HEK293 (cell line): ENCODE measurements around the gene COL6A1.

Experiments used
- CTCF ChIA-PET: fragments of 350-600 bp; formaldehyde crosslinking; extraction: SDS; loops from one replicate; lab custom pipeline; 2021; ENCODE audit warnings: antibody characterized with exemption; lab: Yijun Ruan, JAX
- POLR2A ChIA-PET: fragments of 300-600 bp; formaldehyde crosslinking; extraction: SDS; loops from one replicate; lab custom pipeline; 2020; ENCODE audit warnings: antibody characterized with exemption, inconsistent platforms; lab: Yijun Ruan, JAX
- H3K27ac ChIP-seq: fragments of 200-500 bp; sonication (Bioruptor generic); 2 replicates; pipeline ENCODE4 v1.5.1; 2014; ENCODE audit warnings: low read depth, low read length, control low read depth, inconsistent platforms; ENCODE audit errors: extremely low read depth
- H3K36me3 ChIP-seq, 2 experiments: fragments of 200-500 bp in 1 of 2; sonication (Bioruptor generic) in 1 of 2; 1 replicate in 1 of 2; 2 replicates in 1 of 2; pipeline ENCODE4 v1.5.1; 2014 to 2017; ENCODE audit warnings: inconsistent platforms in 2 of 2, low read length in 2 of 2; ENCODE audit not compliant: control insufficient read depth in 2 of 2, insufficient read depth in 1 of 2
- H3K4me1 ChIP-seq: fragments of 200-500 bp; sonication (Bioruptor generic); 2 replicates; pipeline ENCODE4 v1.5.1; 2014; ENCODE audit warnings: mild to moderate bottlenecking, low read length, inconsistent platforms; ENCODE audit not compliant: control insufficient read depth, insufficient read depth
- H3K4me3 ChIP-seq: 2 replicates; pipeline ENCODE4 v1.5.1; 2011; ENCODE audit warnings: low read depth, mild to moderate bottlenecking, control low read depth, low read length, moderate library complexity
- H3K9me3 ChIP-seq: fragments of 200-500 bp; sonication (Bioruptor generic); 2 replicates; pipeline ENCODE4 v1.5.1; 2014; ENCODE audit warnings: low read depth, low read length, inconsistent platforms; ENCODE audit not compliant: control insufficient read depth, insufficient read depth
- BCL11B ChIP-seq: fragments of 450-650 bp; formaldehyde crosslinking; IDR thresholded peaks from 2 replicates; pipeline ENCODE4 v1.5.1; 2016; ENCODE audit warnings: low read depth, missing biosample characterization, missing genetic modification characterization
- GLIS1 ChIP-seq: fragments of 450-650 bp; formaldehyde crosslinking; IDR thresholded peaks from 2 replicates; pipeline ENCODE4 v1.5.1; 2016; ENCODE audit warnings: missing biosample characterization, missing genetic modification characterization
- GLIS2 ChIP-seq: fragments of 450-650 bp; formaldehyde crosslinking; IDR thresholded peaks from 2 replicates; pipeline ENCODE4 v1.5.1; 2016; ENCODE audit warnings: missing biosample characterization, missing genetic modification characterization
- YY1 ChIP-seq: fragments of 450-650 bp; formaldehyde crosslinking; IDR thresholded peaks from 2 replicates; pipeline ENCODE4 v1.5.1; 2018; ENCODE audit warnings: missing biosample characterization, missing genetic modification characterization
- ZFHX2 ChIP-seq: fragments of 450-650 bp; formaldehyde crosslinking; conservative IDR thresholded peaks from 2 replicates; pipeline ENCODE4 v1.5.1; 2016; ENCODE audit warnings: missing biosample characterization, missing genetic modification characterization
- ZFP3 ChIP-seq: fragments of 450-650 bp; formaldehyde crosslinking; IDR thresholded peaks from 2 replicates; pipeline ENCODE4 v1.5.1; 2016; ENCODE audit warnings: low read depth, missing biosample characterization, missing genetic modification characterization
- ZNF155 ChIP-seq: fragments of 450-650 bp; formaldehyde crosslinking; IDR thresholded peaks from 2 replicates; pipeline ENCODE4 v1.5.1; 2016; ENCODE audit warnings: missing biosample characterization, missing genetic modification characterization
- ZNF169 ChIP-seq: fragments of 450-650 bp; formaldehyde crosslinking; IDR thresholded peaks from 2 replicates; pipeline ENCODE4 v1.5.1; 2016; ENCODE audit warnings: missing biosample characterization, missing genetic modification characterization
- ZNF610 ChIP-seq: fragments of 450-650 bp; formaldehyde crosslinking; IDR thresholded peaks from 2 replicates; pipeline ENCODE4 v1.5.1; 2016; ENCODE audit warnings: missing biosample characterization, missing genetic modification characterization, borderline replicate concordance
- ZNF626 ChIP-seq: fragments of 450-650 bp; sonication (Bioruptor Pico); formaldehyde crosslinking; IDR thresholded peaks from 2 replicates; pipeline ENCODE4 v1.5.1; 2018; ENCODE audit warnings: missing biosample characterization, missing genetic modification characterization, inconsistent platforms
- ZNF664 ChIP-seq: fragments of 450-650 bp; formaldehyde crosslinking; IDR thresholded peaks from 2 replicates; pipeline ENCODE4 v1.5.1; 2016; ENCODE audit warnings: missing biosample characterization, missing genetic modification characterization
- ZNF747 ChIP-seq: fragments of 450-650 bp; formaldehyde crosslinking; IDR thresholded peaks from 2 replicates; pipeline ENCODE4 v1.5.1; 2016; ENCODE audit warnings: missing biosample characterization, missing genetic modification characterization
- TF ChIP-seq, protein P1 (sequence below): fragments of 450-650 bp; formaldehyde crosslinking; IDR thresholded peaks from 2 replicates; pipeline ENCODE4 v1.5.1; 2017; ENCODE audit warnings: missing biosample characterization, mild to moderate bottlenecking, missing genetic modification characterization, moderate library complexity
- TF ChIP-seq, protein P2 (sequence below): sonication (generic); formaldehyde crosslinking; IDR thresholded peaks from 2 replicates; pipeline ENCODE4 v1.8.1; 2022; ENCODE audit warnings: mild to moderate bottlenecking, moderate library complexity, missing genetic modification reagents
- TF ChIP-seq, protein P3 (sequence below): fragments of 450-650 bp; IDR thresholded peaks from 2 replicates; pipeline ENCODE4 v1.5.1; 2018; ENCODE audit warnings: missing biosample characterization, mild to moderate bottlenecking, missing genetic modification characterization
- TF ChIP-seq, protein P4 (sequence below): fragments of 450-650 bp; formaldehyde crosslinking; IDR thresholded peaks from 2 replicates; pipeline ENCODE4 v1.5.1; 2016; ENCODE audit warnings: missing biosample characterization, missing genetic modification characterization, borderline replicate concordance
- TF ChIP-seq, protein P5 (sequence below): fragments of 450-650 bp; formaldehyde crosslinking; IDR thresholded peaks from 2 replicates; pipeline ENCODE4 v1.5.1; 2016; ENCODE audit warnings: missing biosample characterization, missing genetic modification characterization
- TF ChIP-seq, protein P6 (sequence below): fragments of 450-650 bp; formaldehyde crosslinking; IDR thresholded peaks from 2 replicates; pipeline ENCODE4 v1.5.1; 2016; ENCODE audit warnings: missing biosample characterization, missing genetic modification characterization

COL6A1 gene

DNA sequence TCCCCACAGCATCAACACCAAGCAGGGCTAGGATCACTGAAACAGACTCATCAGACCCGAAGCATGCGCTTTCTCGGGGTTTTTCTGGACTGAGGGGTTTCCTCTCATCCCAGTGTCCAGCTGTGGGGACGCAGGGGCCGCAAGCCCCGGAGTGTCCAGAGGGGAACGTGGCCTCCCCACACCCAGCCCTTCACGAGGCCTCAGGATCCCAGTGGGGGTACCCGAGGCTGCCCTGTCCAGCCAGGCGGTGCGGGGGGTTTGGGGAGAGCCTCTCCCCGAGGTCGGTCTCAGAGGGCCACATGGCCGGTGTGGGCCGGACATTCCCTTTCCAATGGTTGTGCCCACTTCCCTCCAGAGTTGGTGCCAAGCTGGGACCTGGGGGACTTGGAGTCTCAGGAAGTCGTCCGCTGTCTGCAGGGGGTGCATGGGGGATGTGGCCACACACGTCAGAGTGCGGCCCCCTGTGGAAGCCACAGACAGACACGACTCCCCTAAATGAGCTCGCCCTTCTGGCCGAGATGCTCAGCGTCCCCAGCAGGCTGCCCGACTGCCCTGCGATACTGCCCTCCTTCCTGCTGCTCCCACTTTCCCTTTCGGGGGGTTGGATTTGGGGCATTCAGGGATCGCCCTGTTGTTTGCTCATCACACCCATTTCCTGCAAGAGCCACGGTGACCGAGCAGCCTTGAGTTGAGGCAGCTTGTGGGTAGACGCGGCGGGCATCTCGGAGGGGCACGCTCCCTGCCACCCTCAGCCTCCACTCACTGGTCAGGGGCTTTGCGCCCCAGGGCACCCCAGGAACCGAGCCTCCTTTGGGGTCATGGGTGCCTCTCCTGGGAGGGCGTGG lies 4.1 kb downstream of the COL6A1 start (continued):
- TF ChIP-seq, protein P1, sequence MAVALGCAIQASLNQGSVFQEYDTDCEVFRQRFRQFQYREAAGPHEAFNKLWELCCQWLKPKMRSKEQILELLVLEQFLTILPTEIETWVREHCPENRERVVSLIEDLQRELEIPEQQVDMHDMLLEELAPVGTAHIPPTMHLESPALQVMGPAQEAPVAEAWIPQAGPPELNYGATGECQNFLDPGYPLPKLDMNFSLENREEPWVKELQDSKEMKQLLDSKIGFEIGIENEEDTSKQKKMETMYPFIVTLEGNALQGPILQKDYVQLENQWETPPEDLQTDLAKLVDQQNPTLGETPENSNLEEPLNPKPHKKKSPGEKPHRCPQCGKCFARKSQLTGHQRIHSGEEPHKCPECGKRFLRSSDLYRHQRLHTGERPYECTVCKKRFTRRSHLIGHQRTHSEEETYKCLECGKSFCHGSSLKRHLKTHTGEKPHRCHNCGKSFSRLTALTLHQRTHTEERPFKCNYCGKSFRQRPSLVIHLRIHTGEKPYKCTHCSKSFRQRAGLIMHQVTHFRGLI: no peak
- TF ChIP-seq YY1 (tag by site-specific recombination): no peak

DNA sequence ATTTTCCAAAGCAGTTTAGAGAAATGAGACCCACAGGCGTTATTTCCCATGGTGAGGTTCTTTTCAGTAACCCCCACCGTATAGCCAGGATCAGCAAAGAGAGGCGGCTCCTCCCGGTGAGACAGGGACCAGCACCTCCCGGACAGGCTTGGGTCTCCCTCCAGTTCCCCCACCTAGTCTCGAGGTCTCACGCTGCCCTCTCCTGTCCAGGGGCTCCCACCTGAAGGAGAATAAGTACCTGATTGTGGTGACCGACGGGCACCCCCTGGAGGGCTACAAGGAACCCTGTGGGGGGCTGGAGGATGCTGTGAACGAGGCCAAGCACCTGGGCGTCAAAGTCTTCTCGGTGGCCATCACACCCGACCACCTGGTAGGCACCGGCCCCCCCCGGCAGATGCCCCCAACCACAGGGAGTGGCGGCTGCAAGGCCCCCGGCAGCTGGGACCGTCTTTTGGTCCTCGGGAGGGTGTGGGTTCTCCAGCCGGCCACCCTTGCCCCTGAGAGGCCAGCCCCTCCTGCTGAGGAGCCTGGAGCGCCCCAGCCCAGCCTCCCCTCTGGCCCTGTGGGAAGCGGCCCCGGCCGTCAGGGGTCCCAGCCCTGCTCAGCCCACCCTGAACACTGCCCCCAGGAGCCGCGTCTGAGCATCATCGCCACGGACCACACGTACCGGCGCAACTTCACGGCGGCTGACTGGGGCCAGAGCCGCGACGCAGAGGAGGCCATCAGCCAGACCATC lies 4.9 kb downstream of the COL6A1 start:
- TF ChIP-seq ZNF155 (tag by site-specific recombination) (no peak), ZNF626 (tag by site-specific recombination) (no peak), ZFHX2 (no peak), GLIS1 (tag by site-specific recombination) (peak; percentile 48; the same call in 1 of the 2 replicates), ZNF747 (tag by site-specific recombination) (no peak), GLIS2 (tag by site-specific recombination) (peak; percentile 22; the same call in 1 of the 2 replicates), ZNF169 (no peak), ZNF664 (tag by site-specific recombination) (no peak)
- TF ChIP-seq, protein P2, sequence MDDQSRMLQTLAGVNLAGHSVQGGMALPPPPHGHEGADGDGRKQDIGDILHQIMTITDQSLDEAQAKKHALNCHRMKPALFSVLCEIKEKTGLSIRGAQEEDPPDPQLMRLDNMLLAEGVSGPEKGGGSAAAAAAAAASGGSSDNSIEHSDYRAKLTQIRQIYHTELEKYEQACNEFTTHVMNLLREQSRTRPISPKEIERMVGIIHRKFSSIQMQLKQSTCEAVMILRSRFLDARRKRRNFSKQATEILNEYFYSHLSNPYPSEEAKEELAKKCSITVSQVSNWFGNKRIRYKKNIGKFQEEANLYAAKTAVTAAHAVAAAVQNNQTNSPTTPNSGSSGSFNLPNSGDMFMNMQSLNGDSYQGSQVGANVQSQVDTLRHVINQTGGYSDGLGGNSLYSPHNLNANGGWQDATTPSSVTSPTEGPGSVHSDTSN (CRISPR knock-in tag): no peak
- TF ChIP-seq, protein P3, sequence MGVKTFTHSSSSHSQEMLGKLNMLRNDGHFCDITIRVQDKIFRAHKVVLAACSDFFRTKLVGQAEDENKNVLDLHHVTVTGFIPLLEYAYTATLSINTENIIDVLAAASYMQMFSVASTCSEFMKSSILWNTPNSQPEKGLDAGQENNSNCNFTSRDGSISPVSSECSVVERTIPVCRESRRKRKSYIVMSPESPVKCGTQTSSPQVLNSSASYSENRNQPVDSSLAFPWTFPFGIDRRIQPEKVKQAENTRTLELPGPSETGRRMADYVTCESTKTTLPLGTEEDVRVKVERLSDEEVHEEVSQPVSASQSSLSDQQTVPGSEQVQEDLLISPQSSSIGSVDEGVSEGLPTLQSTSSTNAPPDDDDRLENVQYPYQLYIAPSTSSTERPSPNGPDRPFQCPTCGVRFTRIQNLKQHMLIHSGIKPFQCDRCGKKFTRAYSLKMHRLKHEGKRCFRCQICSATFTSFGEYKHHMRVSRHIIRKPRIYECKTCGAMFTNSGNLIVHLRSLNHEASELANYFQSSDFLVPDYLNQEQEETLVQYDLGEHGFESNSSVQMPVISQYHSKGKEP (tag by site-specific recombination): no peak
- TF ChIP-seq, protein P4, sequence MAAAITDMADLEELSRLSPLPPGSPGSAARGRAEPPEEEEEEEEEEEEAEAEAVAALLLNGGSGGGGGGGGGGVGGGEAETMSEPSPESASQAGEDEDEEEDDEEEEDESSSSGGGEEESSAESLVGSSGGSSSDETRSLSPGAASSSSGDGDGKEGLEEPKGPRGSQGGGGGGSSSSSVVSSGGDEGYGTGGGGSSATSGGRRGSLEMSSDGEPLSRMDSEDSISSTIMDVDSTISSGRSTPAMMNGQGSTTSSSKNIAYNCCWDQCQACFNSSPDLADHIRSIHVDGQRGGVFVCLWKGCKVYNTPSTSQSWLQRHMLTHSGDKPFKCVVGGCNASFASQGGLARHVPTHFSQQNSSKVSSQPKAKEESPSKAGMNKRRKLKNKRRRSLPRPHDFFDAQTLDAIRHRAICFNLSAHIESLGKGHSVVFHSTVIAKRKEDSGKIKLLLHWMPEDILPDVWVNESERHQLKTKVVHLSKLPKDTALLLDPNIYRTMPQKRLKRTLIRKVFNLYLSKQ: no peak
- ChIA-PET POLR2A (interaction anchor here (0.5 kb wide), 1 partner anchor 287 kb away, joined by 3 read pairs; no protein-coding TSS in a partner anchor), CTCF (no interaction called here)
- H3K4me3 ChIP-seq: no peak overlapping the region
- H3K36me3 ChIP-seq: peaks cover 10 to 54% of the 10 kb centered on the region in 2 experiments; a peak in 2 of 3 replicates
- no peak overlapping the region for H3K27ac ChIP-seq
- H3K9me3 ChIP-seq: no peaks in the 10 kb centered on the region
- peaks cover 2% of the 10 kb centered on the region; the same call in 1 of the 2 replicates for H3K4me1 ChIP-seq

DNA sequence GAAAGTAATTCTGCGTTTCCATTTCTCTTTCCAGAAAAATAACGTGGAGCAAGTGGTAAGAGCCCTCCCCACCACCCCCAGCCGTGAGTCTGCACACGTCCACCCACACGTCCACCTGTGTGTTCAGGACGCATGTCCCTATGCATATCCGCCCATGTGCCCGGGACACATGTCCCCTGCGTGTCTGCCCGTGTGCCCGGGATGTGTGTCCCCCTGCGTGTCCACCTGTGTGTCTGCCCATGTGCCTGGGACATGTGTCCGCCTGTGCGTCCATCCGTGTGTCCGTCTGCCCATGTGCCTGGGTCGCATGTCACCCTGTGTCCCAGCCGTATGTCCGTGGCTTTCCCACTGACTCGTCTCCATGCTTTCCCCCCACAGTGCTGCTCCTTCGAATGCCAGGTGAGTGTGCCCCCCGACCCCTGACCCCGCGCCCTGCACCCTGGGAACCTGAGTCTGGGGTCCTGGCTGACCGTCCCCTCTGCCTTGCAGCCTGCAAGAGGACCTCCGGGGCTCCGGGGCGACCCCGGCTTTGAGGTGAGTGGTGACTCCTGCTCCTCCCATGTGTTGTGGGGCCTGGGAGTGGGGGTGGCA lies 5.6 kb downstream of the COL6A1 start:
- Histone ChIP-seq H3K27ac (no peak overlapping the region), H3K36me3 (peaks cover 10 to 61% of the 10 kb centered on the region in 2 experiments; a peak in 2 of 3 replicates), H3K4me3 (no peak overlapping the region), H3K4me1 (peaks cover 2% of the 10 kb centered on the region; the same call in 1 of the 2 replicates), H3K9me3 (no peaks in the 10 kb centered on the region)
- CTCF ChIA-PET: no interaction called here
- POLR2A ChIA-PET: no interaction called here
- TF ChIP-seq, protein P5, sequence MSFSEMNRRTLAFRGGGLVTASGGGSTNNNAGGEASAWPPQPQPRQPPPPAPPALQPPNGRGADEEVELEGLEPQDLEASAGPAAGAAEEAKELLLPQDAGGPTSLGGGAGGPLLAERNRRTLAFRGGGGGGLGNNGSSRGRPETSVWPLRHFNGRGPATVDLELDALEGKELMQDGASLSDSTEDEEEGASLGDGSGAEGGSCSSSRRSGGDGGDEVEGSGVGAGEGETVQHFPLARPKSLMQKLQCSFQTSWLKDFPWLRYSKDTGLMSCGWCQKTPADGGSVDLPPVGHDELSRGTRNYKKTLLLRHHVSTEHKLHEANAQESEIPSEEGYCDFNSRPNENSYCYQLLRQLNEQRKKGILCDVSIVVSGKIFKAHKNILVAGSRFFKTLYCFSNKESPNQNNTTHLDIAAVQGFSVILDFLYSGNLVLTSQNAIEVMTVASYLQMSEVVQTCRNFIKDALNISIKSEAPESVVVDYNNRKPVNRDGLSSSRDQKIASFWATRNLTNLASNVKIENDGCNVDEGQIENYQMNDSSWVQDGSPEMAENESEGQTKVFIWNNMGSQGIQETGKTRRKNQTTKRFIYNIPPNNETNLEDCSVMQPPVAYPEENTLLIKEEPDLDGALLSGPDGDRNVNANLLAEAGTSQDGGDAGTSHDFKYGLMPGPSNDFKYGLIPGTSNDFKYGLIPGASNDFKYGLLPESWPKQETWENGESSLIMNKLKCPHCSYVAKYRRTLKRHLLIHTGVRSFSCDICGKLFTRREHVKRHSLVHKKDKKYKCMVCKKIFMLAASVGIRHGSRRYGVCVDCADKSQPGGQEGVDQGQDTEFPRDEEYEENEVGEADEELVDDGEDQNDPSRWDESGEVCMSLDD (tag by site-specific recombination): 0 out of 2 replicates have a peak, but pooled peaks have one; percentile 35
- TF ChIP-seq ZFP3 (tag by site-specific recombination) (no peak), ZNF610 (no peak), BCL11B (tag by site-specific recombination) (peak; percentile 90)
- TF ChIP-seq, protein P6, sequence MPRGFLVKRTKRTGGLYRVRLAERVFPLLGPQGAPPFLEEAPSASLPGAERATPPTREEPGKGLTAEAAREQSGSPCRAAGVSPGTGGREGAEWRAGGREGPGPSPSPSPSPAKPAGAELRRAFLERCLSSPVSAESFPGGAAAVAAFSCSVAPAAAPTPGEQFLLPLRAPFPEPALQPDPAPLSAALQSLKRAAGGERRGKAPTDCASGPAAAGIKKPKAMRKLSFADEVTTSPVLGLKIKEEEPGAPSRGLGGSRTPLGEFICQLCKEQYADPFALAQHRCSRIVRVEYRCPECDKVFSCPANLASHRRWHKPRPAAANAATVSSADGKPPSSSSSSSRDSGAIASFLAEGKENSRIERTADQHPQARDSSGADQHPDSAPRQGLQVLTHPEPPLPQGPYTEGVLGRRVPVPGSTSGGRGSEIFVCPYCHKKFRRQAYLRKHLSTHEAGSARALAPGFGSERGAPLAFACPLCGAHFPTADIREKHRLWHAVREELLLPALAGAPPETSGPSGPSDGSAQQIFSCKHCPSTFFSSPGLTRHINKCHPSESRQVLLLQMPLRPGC (tag by site-specific recombination): no peak
